Spleen (tissue), 11 donors: ENCODE measurements around the gene ATF7IP2. TPM values are rescaled to one million over a fixed set of nuclear protein-coding genes. Genes with fewer than 3 reads are reported as not detected.
"Not testable (repeated sequence)": the region's sequence is repeated elsewhere in the genome, so short reads cannot be mapped to it uniquely, and the experiment has no call there.

Experiments
- DNase-seq: peaks from one replicate; pipeline ENCODE4 v3.0.0-alpha.2; 2020
- H3K27ac ChIP-seq, 8 donors: fragments of 200-600 bp; sonication (generic) in 7 of 8; 1 replicate in 4 of 8; 2 replicates in 4 of 8; pipeline versions ENCODE4 v1.5.0 to v1.8.0; 2016 to 2021; ENCODE audit warnings: inconsistent platforms in 4 of 8, mild to moderate bottlenecking in 4 of 8, moderate library complexity in 1 of 8
- H3K27me3 ChIP-seq, 7 donors: fragments of 200-600 bp; sonication (generic) in 6 of 7; replicated peaks in 1 of 7; 1 replicate in 4 of 7; 2 replicates in 3 of 7; pipeline versions ENCODE4 v1.5.0 to v1.8.0; 2016 to 2021; ENCODE audit warnings: inconsistent platforms in 3 of 7, mild to moderate bottlenecking in 1 of 7
- H3K36me3 ChIP-seq, 6 donors: fragments of 200-600 bp; sonication (generic) in 5 of 6; 1 replicate in 4 of 6; 2 replicates in 2 of 6; pipeline versions ENCODE4 v1.5.0 to v1.8.0; 2016 to 2021; ENCODE audit warnings: inconsistent platforms in 2 of 6
- H3K4me1 ChIP-seq, 6 donors: fragments of 200-600 bp; sonication (generic) in 5 of 6; 1 replicate in 3 of 6; 2 replicates in 3 of 6; pipeline versions ENCODE4 v1.5.0 to v1.8.0; 2016 to 2021; ENCODE audit warnings: inconsistent platforms in 3 of 6
- H3K4me3 ChIP-seq, 8 donors: fragments of 200-600 bp; sonication (generic) in 7 of 8; 1 replicate in 4 of 8; 2 replicates in 4 of 8; pipeline versions ENCODE4 v1.5.0 to v1.8.0; 2016 to 2021; ENCODE audit warnings: inconsistent platforms in 4 of 8, mild to moderate bottlenecking in 4 of 8, moderate library complexity in 2 of 8
- H3K9me3 ChIP-seq, 8 donors: fragments of 200-600 bp; sonication (generic) in 7 of 8; 1 replicate in 4 of 8; 2 replicates in 4 of 8; pipeline versions ENCODE4 v1.5.0 to v1.8.0; 2016 to 2021; ENCODE audit warnings: inconsistent platforms in 4 of 8
- POLR2A ChIP-seq, 3 donors: fragments of 450-650 bp; IDR thresholded peaks; one replicate each; pipeline ENCODE4 v1.5.1; 2017; ENCODE audit warnings: antibody characterized with exemption in 3 of 3, mild to moderate bottlenecking in 1 of 3
- POLR2AphosphoS5 ChIP-seq, 3 donors: sonication (generic); formaldehyde crosslinking; IDR thresholded peaks; one replicate each; pipeline ENCODE4 v1.5.1; 2017; ENCODE audit warnings: antibody characterized with exemption in 3 of 3
- whole genome bisulfite sequencing, 5 donors: extraction: QIAGEN DNeasy Blood & Tissue Kit in 3 of 5; methylation state at CpG; one replicate each; pipeline versions ENCODE4 v1.1.5 to v1.1.7; 2013 to 2018; 5-methylcytosine and 5-hydroxymethylcytosine counted together
- intact Hi-C: fragments of 100-400 bp; cut with DNase I; formaldehyde crosslinking; loops from one replicate; pipeline ENCODE4 v1.15.0; 2023; ENCODE audit warnings: low total_unique reads
- polyA plus RNA-seq, 3 donors: library from polyadenylated mRNA; stranded (reverse); fragments of 200-250 nt; gene quantifications; one replicate each; pipeline ENCODE4 v1.2.1, GENCODE V29; 2013
- total RNA-seq, 7 donors: library from RNA; depleted of rRNA in 3 of 7; stranded (reverse); fragments of >200 nt in 3 of 7; fragmentation: NEBNext Ultra II Directional in 4 of 7; extraction: Animal tissue kit (Norgen Biotek cat#: 25700) in 4 of 7; gene quantifications; one replicate each; pipeline versions ENCODE4 v1.1.0 to v1.2.1, GENCODE V29; 2016 to 2021
- TF ChIP-seq, protein P1 (sequence below), 11 experiments: fragments of 200-600 bp in 7 of 11; fragments of 450-650 bp in 4 of 11; sonication (generic) in 4 of 11; IDR thresholded peaks in 8 of 11; conservative IDR thresholded peaks in 3 of 11; 1 replicate in 7 of 11; 2 replicates in 4 of 11; pipeline versions ENCODE4 v1.4.0 to v1.8.0; 2016 to 2021; ENCODE audit warnings: antibody characterized with exemption in 11 of 11, inconsistent platforms in 4 of 11, mild to moderate bottlenecking in 1 of 11
- donor health status: healthy with polysubstance abuse.
- donor health status: DM: no; HTN: no; CAD: no; lungs with moderate emphysema.
- donor health status: DM: no; HTN: no; CAD: no.
- donor health status: Bipolar disorder and iron deficiency.
- donor health status: healthy.
- donor health status: DM: no; HTN: no; CAD: no.
- donor health status: DM: yes; HTN: yes; CAD: no.

The ATF7IP2 gene
- total and polyA plus RNA-seq, 10 donors = 26.2 to 45.4 (median 31.8) TPM

DNA sequence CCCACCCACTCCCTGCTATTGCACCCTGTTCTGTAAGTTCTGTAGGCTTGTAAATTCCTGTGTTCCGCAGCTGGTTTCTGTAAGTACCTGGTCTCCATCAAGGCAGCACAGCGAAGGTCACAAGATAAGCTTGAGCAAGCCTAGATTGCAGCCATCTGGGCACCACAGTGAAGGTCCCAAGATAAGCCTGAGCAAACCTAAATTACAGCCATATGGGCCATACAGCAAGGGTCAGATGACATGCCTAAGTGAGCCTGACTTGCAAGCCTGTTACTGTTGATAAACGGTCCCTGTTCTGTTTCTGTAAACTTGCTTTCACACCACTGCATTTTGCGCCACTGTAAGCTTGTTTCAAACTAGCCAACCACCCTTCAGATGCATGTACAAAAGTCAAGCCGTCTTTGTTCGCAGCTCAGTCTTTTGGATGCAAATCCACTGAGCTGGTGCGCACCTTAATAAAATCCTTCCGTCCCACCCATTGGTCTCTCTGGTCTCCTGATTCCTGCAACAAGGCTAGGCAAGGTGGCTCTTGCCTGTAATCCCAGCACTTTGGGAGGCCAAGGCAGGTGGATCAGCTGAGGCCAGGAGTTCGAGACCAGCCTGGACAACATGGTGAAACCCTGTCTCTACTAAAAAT is 42.6 kb upstream of the ATF7IP2 start:
- no peak overlapping the region for H3K4me3 ChIP-seq
- peaks cover 2 to 93% (median 85%) of the 10 kb centered on the region in 8 donors for H3K9me3 ChIP-seq
- no peaks in the 10 kb centered on the region for H3K4me1 ChIP-seq
- no peaks in the 10 kb centered on the region for H3K27me3 ChIP-seq
- DNase-seq = no peak
- no peaks in the 10 kb centered on the region for H3K36me3 ChIP-seq
- intact Hi-C loops = no loop called here
- H3K27ac ChIP-seq = no peak overlapping the region
- TF ChIP-seq POLR2A (IDR thresholded peaks at IDR 0.05) (no peak), POLR2AphosphoS5 (IDR thresholded peaks at IDR 0.05) (no peak)
- TF ChIP-seq, protein P1, sequence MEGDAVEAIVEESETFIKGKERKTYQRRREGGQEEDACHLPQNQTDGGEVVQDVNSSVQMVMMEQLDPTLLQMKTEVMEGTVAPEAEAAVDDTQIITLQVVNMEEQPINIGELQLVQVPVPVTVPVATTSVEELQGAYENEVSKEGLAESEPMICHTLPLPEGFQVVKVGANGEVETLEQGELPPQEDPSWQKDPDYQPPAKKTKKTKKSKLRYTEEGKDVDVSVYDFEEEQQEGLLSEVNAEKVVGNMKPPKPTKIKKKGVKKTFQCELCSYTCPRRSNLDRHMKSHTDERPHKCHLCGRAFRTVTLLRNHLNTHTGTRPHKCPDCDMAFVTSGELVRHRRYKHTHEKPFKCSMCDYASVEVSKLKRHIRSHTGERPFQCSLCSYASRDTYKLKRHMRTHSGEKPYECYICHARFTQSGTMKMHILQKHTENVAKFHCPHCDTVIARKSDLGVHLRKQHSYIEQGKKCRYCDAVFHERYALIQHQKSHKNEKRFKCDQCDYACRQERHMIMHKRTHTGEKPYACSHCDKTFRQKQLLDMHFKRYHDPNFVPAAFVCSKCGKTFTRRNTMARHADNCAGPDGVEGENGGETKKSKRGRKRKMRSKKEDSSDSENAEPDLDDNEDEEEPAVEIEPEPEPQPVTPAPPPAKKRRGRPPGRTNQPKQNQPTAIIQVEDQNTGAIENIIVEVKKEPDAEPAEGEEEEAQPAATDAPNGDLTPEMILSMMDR (IDR thresholded peaks at IDR 0.05 in 8 of 11, conservative IDR thresholded peaks at IDR 0.05 in 3 of 11) = no peak
- 78 to 92% (median 87%) methylated on average over 9 of the region's 9 CpGs for WGBS, 5 donors

DNA sequence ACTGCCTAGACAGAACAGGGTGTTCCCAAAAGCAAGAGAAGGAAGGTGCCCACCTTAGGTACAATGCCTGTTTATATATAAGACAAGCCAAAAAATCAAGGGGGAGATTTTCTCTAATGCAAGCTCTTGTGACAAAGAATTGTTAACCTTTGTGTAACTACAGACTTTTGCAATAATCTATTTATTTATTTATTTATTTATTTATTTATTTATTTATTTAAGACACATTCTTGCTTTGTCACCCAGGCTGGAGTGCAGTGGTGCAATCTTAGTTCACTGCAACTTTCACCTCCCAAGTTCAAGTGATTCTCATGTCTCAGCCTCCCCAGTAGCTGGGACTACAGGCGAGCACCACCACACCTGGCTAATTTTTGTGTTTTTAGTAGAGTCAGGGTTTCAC is 41.2 kb upstream of the ATF7IP2 start:
- 65 to 93% (median 90%) methylated on average over 1 of the region's 1 CpG for WGBS, 5 donors
- DNase-seq, H3K36me3 ChIP-seq, intact Hi-C loops, H3K4me1 ChIP-seq, H3K27me3 ChIP-seq, H3K27ac ChIP-seq, H3K4me3 ChIP-seq: not testable (repeated sequence)
- peaks cover 2 to 78% (median 70%) of the 10 kb centered on the region in 8 donors for H3K9me3 ChIP-seq

DNA sequence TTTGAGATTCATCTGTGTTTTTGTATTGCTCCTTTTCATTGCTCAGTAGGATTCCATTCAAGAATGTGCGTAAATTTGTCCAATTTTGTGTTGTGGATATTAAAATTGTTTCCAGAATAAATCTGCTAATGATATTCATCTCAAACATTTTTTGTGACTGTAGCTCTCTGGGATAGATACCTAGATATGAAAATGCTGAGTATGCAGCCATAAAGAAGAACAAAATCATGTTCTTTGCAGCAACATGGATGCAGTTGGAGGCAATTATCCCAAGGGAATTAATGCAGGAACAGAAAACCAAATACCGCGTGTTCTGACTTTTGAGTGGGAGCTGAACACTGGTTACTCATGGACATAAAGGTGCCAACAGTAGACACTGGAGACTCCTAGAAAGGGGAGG is 40.2 kb upstream of the ATF7IP2 start:
- Histone ChIP-seq H3K4me3 (no peak overlapping the region), H3K36me3 (no peaks in the 10 kb centered on the region), H3K27me3 (no peaks in the 10 kb centered on the region), H3K27ac (no peak overlapping the region), H3K9me3 (peaks cover 0 to 69% (median 61%) of the 10 kb centered on the region in 8 donors), H3K4me1 (no peaks in the 10 kb centered on the region)
- no peak for DNase-seq
- intact Hi-C loops = no loop called here
- TF ChIP-seq POLR2A (IDR thresholded peaks at IDR 0.05) = no peak
- TF ChIP-seq, protein P1 (IDR thresholded peaks at IDR 0.05 in 8 of 11, conservative IDR thresholded peaks at IDR 0.05 in 3 of 11) = no peak
- no peak for TF ChIP-seq POLR2AphosphoS5 (IDR thresholded peaks at IDR 0.05)
- 95 to 100% (median 96%) methylated on average over 3 of the region's 3 CpGs for WGBS, 5 donors

DNA sequence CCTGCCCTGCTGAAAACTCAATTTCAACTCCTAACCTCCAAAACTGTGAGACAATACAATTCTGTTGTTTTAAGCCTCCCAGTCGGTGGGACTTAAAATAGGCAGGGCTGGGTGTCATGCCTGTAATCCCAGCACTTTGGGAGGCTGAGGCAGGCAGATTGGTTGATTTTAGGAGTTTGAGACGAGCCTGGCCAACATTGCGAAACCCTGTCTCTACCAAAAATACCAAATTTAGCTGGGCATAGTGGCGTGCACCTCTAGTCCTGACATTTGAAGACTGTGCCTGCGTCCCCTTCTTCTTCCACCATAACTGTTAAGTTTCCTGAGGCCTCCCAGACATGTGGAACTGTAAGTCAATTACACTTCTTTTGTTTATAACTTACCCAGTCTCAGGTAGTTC is 36.0 kb upstream of the ATF7IP2 start:
- peak; percentile 12 for DNase-seq
- no peak for TF ChIP-seq POLR2A (IDR thresholded peaks at IDR 0.05)
- TF ChIP-seq, protein P1 (IDR thresholded peaks at IDR 0.05 in 8 of 11, conservative IDR thresholded peaks at IDR 0.05 in 3 of 11) = no peak
- TF ChIP-seq POLR2AphosphoS5 (IDR thresholded peaks at IDR 0.05) = no peak
- 77 to 88% (median 85%) methylated on average over 5 of the region's 5 CpGs for WGBS, 5 donors
- intact Hi-C loops = no loop called here
- H3K27ac ChIP-seq = no peak overlapping the region
- H3K36me3 ChIP-seq = no peaks in the 10 kb centered on the region
- no peaks in the 10 kb centered on the region for H3K27me3 ChIP-seq
- H3K4me1 ChIP-seq = no peaks in the 10 kb centered on the region
- peaks cover 0 to 27% (median 19%) of the 10 kb centered on the region in 8 donors for H3K9me3 ChIP-seq
- no peak overlapping the region for H3K4me3 ChIP-seq
